A549 treated with DMSO at 1 μM for 4 hours (cell line): ENCODE data around the gene OR8B2. TPM values are rescaled to one million over a fixed set of nuclear protein-coding genes. Genes with fewer than 3 reads are reported as not detected.

ENCODE experiments used
- total RNA-seq: library from RNA; stranded (reverse); fragments of 200-300 nt; extraction: Qiagen RNA extraction; gene quantifications from 5 replicates; pipeline ENCODE4 v1.2.3, GENCODE V29; 2022; ENCODE audit warnings: low read depth

Gene OR8B2
- not detected in 5 replicates for total RNA-seq

GRCh38 chr11:124384399-124384798, at the start of gene OR8B2:
OR8B2 (minus strand) TSS chr11:124384499; CDS start chr11:124383343, 1,156 bp downstream.

GRCh38 chr11:124424384-124424921, 40.2 kb upstream of the OR8B2 start, which contains the start of gene OR8B4:
OR8B4 (minus strand) TSS chr11:124424871; CDS start chr11:124424871, 0 bp downstream.

GRCh38 chr11:124398924-124399323, 14.6 kb upstream of the OR8B2 start, which contains the start of gene OR8B3:
OR8B3 (minus strand) TSS chr11:124399024; CDS start chr11:124397351, 1,673 bp downstream.

Other genes with a start within 250 kb of the OR8B2 start
- gene OR10D3, start 201.2 kb downstream of the OR8B2 start, total RNA-seq = not detected in 5 replicates
- gene OR8G1, start 143.4 kb downstream of the OR8B2 start, total RNA-seq = not detected in 5 replicates
- not detected in 5 replicates for gene OR8G5, start 128.1 kb downstream of the OR8B2 start, total RNA-seq
- not detected in 5 replicates for gene OR8D1, start 70.5 kb downstream of the OR8B2 start, total RNA-seq
- gene OR8D2, start 64.3 kb downstream of the OR8B2 start, total RNA-seq = not detected in 5 replicates
- gene OR8B3, start 14.5 kb upstream of the OR8B2 start, total RNA-seq = not detected in 5 replicates
- not detected in 5 replicates for gene OR8B4, start 40.4 kb upstream of the OR8B2 start, total RNA-seq
- not detected in 5 replicates for gene OR8B8, start 61.2 kb upstream of the OR8B2 start, total RNA-seq
- gene OR8B12, start 159.2 kb upstream of the OR8B2 start, total RNA-seq = not detected in 5 replicates
- gene OR8A1, start 185.5 kb upstream of the OR8B2 start, total RNA-seq = not detected in 5 replicates
- not detected in 5 replicates for gene PANX3, start 226.9 kb upstream of the OR8B2 start, total RNA-seq
- gene TBRG1, start 238.4 kb upstream of the OR8B2 start, total RNA-seq = 16.7 to 19.5 TPM (median 18.8 TPM) in 5 replicates